Stimulated activated CD8-positive, alpha-beta memory T cell treated with anti-CD3 and anti-CD28 coated beads, Interleukin-4, amount 100 ng/mL, for 24 hours (primary cell): ENCODE data around the gene PCDHB8.
"Not testable (repeated sequence)": the region's sequence is repeated elsewhere in the genome, so short reads cannot be mapped to it uniquely, and the experiment has no call there.

Experiments used
- DNase-seq: peaks from one replicate; pipeline ENCODE4 v3.0.0-alpha.2; 2020; ENCODE audit warnings: low read depth

Gene PCDHB8

DNA sequence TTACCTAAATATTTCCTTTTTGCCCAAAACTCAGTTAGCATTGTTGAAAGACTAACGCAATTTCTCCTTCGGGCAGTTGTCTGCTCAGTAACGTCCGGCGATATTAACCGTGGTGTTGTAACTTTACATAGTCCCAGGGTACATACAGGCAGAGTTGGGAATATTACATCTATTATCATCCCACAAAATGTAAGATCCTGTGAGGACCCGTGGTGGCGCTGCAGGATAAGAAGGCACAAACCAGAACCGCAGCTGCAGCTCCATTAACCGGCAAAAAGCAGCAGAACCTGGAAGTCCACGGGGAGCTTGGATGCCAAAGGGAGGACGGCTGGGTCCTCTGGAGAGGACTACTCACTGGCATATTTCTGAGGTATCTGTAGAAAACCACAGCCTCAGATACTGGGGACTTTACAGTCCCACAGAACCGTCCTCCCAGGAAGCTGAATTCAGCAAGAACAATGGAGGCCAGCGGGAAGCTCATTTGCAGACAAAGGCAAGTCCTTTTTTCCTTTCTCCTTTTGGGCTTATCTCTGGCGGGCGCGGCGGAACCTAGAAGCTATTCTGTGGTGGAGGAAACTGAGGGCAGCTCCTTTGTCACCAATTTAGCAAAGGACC, at the start of gene PCDHB8:
PCDHB8 (plus strand) TSS at position 214 of the 615 bp plus-strand sequence; CDS start at position 459, 245 bp downstream.
- DNase-seq: not testable (repeated sequence)

- no peak for DNase-seq
Measured at GRCh38 chr5:141135030-141135717, 42.4 kb upstream of the PCDHB8 start, which contains the start of gene PCDHB5. TSS of gene PCDHB5 (plus strand) at chr5:141135206. CDS start at chr5:141135435, 229 bp downstream.

- DNase-seq: no peak
Measured at GRCh38 chr5:141135718-141136266, 41.8 kb upstream of the PCDHB8 start.

- DNase-seq: not testable (repeated sequence)
Measured at GRCh38 chr5:141137346-141137745, 40.2 kb upstream of the PCDHB8 start.

DNA sequence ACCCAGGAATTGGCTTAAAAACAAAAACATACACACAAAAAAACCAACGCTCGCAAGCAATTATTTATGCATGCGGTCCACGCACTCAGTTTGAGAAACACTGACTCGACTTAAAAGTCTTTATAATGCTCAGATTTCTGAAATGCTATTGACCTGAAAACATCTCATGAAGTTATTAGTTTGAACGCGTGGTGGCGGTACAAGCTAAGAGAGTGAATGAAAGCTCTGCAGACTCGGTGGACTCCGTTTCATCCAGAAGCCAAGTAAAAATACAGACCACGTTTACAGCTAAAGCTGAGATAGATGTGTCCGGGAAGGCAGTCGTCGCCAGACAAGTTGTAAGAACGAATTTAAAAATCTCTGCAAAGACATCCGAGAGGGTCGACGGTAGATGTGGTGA, 27.8 kb upstream of the PCDHB8 start, which contains the start of gene PCDHB6:
PCDHB6 (plus strand) TSS at position 246 of the 400 bp plus-strand sequence. CDS start 201 bp downstream, outside the sequence.
- no peak for DNase-seq

GRCh38 chr5:141150224-141150992, 27.2 kb upstream of the PCDHB8 start:
- no peak for DNase-seq

- no peak for DNase-seq
Measured at GRCh38 chr5:141150993-141151325, 26.6 kb upstream of the PCDHB8 start.

- DNase-seq: not testable (repeated sequence)
Measured at GRCh38 chr5:141151632-141152031, 26.0 kb upstream of the PCDHB8 start.

GRCh38 chr5:141152096-141152495, 25.5 kb upstream of the PCDHB8 start:
- DNase-seq: not testable (repeated sequence)

DNA sequence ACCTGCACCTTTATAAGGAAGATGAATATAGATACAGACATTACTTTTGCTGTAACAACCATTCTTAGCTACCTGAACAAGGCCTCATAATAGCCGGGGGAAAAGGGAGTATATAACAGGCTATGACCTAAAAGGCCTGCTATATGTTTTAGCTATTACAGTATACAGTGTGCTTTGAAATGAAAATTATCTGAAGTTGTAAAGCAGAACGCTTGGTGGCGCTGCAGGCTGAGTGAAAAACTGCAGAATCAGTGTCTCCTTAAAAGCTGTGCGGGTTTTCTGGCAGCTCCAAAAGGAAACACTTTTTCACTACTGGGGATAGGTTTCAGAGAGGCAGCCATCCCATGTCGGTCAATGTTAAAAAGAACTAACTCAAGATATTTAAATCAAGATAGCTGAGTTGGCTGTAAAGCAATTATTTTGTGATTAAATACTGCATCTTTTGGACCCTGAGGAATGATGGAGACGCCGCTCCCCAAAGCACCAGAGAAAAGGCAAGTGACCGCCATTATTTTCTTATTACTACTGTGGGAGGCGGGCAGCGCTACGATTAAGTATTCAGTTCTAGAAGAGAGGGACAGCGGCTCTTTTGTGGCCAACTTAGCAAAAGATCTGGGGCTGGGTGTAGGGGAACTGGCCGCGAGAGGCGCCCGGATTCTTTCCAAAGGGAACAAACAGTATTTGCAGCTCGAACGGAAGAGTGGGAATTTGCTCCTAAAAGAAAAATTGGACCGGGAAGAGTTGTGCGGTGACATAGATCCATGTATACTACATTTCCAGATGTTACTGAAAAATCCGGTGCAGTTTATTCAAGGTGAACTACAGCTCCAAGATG, 21.8 kb upstream of the PCDHB8 start:
- DNase-seq: no peak

GRCh38 chr5:141157356-141157755, 20.2 kb upstream of the PCDHB8 start:
- not testable (repeated sequence) for DNase-seq

DNA sequence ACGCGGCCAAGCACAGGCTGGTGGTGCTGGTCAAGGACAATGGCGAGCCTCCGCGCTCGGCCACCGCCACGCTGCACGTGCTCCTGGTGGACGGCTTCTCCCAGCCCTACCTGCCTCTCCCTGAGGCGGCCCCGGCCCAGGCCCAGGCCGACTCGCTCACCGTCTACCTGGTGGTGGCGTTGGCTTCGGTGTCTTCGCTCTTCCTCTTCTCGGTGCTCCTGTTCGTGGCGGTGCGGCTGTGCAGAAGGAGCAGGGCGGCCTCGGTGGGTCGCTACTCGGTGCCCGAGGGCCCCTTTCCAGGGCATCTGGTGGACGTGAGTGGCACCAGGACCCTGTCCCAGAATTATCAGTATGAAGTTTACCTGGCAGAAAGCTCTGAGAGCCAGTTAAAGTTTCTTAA, 19.7 kb upstream of the PCDHB8 start:
- not testable (repeated sequence) for DNase-seq

- DNase-seq: no peak
Measured at GRCh38 chr5:141172381-141173204, 5.0 kb upstream of the PCDHB8 start, which contains the start of gene PCDHB7. TSS of gene PCDHB7 (plus strand) at chr5:141172644. CDS start at chr5:141172836, 192 bp downstream.

DNA sequence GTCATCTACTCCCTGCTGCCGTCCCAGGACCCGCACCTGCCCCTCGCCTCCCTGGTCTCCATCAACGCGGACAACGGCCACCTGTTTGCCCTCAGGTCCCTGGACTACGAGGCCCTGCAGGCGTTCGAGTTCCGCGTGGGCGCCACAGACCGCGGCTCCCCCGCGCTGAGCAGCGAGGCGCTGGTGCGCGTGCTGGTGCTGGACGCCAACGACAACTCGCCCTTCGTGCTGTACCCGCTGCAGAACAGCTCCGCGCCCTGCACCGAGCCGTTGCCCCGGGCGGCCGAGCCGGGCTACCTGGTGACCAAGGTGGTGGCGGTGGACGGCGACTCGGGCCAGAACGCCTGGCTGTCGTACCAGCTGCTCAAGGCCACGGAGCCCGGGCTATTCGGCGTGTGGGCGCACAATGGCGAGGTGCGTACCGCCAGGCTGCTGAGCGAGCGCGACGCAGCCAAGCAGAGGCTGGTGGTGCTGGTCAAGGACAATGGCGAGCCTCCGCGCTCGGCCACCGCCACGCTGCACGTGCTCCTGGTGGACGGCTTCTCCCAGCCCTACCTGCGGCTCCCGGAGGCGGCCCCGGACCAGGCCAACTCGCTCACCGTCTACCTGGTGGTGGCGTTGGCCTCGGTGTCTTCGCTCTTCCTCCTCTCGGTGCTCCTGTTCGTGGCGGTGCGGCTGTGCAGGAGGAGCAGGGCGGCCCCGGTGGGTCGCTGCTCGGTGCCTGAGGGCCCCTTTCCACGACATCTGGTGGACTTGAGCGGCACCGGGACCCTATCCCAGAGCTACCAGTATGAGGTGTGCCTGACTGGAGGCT, 3.1 kb upstream of the PCDHB8 start:
- DNase-seq: not testable (repeated sequence)

DNA sequence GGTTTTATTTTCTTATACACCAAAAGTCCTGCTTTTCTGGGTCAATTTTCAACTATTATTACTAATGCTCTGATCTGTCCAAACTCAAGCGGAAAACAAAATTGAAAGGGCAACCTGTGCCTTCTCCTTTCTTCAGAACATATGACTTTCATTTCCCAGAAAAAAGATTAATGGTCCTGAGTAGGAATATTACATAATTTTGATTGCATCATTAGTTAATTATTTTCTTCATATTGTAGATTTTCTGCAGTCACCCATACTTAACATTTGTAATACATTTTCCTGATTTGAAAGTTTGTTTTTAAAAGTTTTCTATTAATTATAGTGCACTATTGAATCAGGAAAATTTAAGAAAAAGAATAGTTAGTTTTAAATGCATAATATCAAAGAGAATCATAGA, 1.7 kb upstream of the PCDHB8 start:
- no peak for DNase-seq

DNA sequence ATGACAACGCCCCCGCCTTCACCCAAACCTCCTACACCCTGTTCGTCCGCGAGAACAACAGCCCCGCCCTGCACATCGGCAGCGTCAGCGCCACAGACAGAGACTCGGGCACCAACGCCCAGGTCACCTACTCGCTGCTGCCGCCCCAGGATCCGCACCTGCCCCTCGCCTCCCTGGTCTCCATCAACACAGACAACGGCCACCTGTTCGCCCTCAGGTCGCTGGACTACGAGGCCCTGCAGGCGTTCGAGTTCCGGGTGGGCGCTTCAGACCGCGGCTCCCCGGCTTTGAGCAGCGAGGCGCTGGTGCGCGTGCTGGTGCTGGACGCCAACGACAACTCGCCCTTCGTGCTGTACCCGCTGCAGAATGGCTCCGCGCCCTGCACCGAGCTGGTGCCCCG, 1.8 kb downstream of the PCDHB8 start:
- DNase-seq: not testable (repeated sequence)

DNA sequence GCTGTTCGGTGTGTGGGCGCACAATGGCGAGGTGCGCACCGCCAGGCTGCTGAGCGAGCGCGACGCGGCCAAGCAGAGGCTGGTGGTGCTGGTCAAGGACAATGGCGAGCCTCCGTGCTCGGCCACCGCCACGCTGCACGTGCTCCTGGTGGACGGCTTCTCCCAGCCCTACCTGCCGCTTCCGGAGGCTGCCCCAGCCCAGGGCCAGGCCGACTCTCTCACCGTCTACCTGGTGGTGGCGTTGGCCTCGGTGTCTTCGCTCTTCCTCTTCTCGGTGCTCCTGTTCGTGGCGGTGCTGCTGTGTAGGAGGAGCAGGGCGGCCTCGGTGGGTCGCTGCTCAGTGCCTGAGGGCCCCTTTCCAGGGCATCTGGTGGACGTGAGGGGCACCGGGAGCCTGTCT, 2.3 kb downstream of the PCDHB8 start:
- DNase-seq: not testable (repeated sequence)

- no peak for DNase-seq
Measured at GRCh38 chr5:141180313-141180712, 2.7 kb downstream of the PCDHB8 start.

- DNase-seq: no peak
Measured at GRCh38 chr5:141182248-141182647, 4.7 kb downstream of the PCDHB8 start, which contains the start of gene PCDHB16. TSS of gene PCDHB16 (plus strand) at chr5:141182387. CDS start at chr5:141182560, 173 bp downstream.
